Tibial nerve (tissue), 4 donors: ENCODE results near the gene GUCD1.

Experiments used
- EP300 ChIP-seq, 2 donors: sonication (generic); formaldehyde crosslinking; IDR thresholded peaks; one replicate each; pipeline ENCODE4 v1.6.1; 2017; ENCODE audit warnings: antibody characterized with exemption in 2 of 2, mild to moderate bottlenecking in 1 of 2
- POLR2A ChIP-seq, 2 donors: fragments of 450-650 bp; IDR thresholded peaks; one replicate each; pipeline ENCODE4 v1.6.1; 2017; ENCODE audit warnings: antibody characterized with exemption in 2 of 2, mild to moderate bottlenecking in 2 of 2, moderate library complexity in 2 of 2
- TF ChIP-seq, protein P1 (sequence below), 5 experiments: fragments of 200-600 bp in 3 of 5; fragments of 450-650 bp in 2 of 5; sonication (generic) in 3 of 5; IDR thresholded peaks; one replicate each; pipeline ENCODE4 v1.5.1; 2016 to 2019; ENCODE audit warnings: antibody characterized with exemption in 5 of 5, mild to moderate bottlenecking in 3 of 5, moderate library complexity in 2 of 5

DNA sequence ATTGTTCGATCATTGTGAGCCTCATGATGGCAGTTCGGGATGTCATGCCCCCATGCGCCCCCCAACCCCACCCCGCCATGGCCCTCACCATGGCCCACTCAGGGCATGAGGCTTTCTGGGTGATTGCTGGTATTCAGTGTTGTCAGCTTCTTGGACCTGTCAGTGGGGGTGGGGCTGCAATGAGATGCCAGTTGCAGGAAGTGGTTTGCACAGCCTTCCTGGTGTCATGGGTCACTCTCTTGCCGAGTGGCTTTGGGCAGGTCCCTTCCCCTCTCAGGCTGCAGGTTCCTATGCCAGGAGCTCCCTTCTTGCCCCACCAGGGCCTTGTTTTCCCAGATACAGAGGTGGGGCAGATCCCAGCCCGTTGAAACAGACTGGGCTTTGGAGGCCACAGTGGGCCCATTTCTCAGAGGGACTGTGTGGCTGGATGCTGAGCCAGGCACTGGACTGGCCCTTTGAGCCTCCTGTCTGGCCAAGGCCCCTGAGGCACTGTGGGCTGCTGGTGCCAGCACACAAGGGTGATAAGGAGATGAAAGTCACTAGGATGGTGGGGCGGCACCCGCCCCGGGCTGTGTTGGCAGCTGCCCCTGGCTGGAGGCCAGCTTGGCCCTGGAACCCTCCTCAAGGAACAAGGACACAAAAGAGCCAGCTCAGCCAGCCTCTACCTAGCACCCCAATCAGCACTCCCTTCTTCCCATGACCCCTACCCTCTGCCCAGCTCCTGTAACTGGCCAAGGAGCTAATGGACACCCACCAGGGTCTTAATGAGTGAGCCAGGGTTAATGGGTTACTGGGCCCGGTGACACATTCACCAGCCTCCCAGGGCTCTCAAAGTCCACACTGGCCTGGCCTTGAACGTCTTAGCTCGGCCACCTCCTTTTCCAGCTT is 46.5 kb upstream of the GUCD1 start:
- TF ChIP-seq, protein P1, sequence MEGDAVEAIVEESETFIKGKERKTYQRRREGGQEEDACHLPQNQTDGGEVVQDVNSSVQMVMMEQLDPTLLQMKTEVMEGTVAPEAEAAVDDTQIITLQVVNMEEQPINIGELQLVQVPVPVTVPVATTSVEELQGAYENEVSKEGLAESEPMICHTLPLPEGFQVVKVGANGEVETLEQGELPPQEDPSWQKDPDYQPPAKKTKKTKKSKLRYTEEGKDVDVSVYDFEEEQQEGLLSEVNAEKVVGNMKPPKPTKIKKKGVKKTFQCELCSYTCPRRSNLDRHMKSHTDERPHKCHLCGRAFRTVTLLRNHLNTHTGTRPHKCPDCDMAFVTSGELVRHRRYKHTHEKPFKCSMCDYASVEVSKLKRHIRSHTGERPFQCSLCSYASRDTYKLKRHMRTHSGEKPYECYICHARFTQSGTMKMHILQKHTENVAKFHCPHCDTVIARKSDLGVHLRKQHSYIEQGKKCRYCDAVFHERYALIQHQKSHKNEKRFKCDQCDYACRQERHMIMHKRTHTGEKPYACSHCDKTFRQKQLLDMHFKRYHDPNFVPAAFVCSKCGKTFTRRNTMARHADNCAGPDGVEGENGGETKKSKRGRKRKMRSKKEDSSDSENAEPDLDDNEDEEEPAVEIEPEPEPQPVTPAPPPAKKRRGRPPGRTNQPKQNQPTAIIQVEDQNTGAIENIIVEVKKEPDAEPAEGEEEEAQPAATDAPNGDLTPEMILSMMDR (IDR thresholded peaks at IDR 0.05): no peak
- no peak for TF ChIP-seq EP300 (IDR thresholded peaks at IDR 0.05)
- TF ChIP-seq POLR2A (IDR thresholded peaks at IDR 0.05): no peak
